GM12801 (cell line): ENCODE results near the gene PDHX.

Experiments used
- TF ChIP-seq, protein P1 (sequence below): IDR thresholded peaks from one replicate; pipeline ENCODE4 v1.5.1; 2011; ENCODE audit warnings: control low read depth; ENCODE audit not compliant: insufficient read length; ENCODE audit errors: extremely low read depth

Gene PDHX

DNA sequence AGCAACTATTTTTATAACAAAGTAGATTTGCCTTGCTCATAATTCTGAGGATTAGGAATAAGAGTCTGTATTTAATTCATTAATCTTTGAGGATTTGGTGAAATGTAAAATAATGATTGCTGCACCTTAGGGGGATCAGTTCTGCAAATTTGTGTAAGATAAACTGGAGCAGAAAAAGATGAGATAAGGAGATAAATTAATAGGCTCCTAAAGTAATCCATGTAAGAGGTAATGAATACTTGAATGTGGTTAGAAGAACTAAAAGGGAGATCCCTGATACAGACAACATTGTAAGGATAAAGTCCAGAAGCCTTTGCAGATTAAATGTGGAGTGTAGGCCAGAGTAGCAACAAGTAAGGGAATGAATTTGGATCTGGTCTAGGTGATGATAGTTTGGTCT lies 45.6 kb downstream of the PDHX start:
- TF ChIP-seq, protein P1, sequence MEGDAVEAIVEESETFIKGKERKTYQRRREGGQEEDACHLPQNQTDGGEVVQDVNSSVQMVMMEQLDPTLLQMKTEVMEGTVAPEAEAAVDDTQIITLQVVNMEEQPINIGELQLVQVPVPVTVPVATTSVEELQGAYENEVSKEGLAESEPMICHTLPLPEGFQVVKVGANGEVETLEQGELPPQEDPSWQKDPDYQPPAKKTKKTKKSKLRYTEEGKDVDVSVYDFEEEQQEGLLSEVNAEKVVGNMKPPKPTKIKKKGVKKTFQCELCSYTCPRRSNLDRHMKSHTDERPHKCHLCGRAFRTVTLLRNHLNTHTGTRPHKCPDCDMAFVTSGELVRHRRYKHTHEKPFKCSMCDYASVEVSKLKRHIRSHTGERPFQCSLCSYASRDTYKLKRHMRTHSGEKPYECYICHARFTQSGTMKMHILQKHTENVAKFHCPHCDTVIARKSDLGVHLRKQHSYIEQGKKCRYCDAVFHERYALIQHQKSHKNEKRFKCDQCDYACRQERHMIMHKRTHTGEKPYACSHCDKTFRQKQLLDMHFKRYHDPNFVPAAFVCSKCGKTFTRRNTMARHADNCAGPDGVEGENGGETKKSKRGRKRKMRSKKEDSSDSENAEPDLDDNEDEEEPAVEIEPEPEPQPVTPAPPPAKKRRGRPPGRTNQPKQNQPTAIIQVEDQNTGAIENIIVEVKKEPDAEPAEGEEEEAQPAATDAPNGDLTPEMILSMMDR, result no peak

DNA sequence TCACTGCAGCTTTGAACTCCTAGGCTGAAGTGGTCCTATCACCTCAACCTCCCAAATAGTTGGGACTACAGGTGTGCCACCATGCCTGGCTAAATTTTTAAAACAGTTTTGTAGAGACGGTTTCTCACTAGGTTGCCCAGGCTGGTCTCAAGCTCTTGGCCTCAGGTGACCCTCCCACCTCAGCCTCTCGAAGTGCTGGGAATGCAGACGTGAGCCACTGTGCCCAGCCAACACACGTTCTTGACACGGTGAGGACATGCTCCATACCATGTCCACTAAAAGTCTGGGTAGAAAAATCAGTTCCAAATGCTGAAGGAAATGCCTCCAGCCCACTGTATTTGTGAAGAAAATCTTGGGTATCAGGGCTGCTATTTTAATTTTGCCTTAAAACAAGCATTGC lies 46.9 kb downstream of the PDHX start:
- TF ChIP-seq, protein P1, result no peak

DNA sequence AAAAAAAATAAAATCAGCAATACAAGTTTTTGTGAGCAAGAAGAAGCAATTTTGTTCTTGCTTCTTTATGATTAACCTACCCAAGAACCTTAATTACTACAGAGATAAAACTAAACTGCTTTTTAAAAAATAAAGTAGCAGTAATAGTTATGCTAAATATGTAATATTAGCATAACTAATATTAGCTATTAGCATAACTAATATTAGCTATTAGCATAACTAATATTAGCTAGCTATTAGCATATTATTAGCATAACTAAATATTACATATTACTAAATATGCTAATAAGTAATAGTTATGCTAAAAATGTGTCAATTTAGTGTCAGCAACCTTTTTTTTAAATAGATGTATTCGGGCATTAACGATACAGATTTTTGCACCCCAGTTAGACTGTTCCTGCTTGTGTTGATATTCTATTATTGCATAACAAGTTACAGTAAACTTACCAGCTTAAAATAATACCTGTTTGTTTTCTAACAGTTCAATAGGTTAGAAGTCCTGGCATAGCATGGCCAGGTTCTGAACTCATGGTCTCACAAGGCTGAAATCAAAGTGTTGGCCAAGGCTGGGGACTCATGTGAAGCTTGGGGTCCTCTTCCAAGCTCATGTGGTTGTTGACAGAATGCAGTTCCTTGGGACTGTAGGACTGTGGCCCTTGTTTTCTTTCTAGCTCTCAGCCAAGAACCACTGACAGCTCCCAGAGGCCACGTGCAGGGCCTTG lies 48.4 kb downstream of the PDHX start:
- TF ChIP-seq, protein P1, result no peak

DNA sequence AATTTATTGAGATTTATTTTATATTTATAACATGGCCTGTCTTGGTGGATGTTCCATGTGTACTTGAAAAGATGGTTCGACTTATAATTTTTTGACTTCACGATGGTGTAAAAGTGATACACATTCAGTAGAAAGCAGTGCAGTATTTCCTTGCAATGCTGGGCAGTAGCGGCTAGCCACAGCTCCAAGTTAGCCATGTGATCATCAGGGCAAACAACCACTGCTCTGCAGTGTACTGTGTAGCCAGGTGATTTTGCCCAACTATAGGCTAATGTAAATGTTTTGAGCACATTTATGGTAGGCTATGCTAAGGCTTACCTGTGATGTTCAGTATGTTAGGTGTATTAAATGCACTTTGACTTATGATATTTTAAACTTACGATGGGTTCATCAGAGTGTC lies 52.4 kb downstream of the PDHX start:
- TF ChIP-seq, protein P1, result no peak

DNA sequence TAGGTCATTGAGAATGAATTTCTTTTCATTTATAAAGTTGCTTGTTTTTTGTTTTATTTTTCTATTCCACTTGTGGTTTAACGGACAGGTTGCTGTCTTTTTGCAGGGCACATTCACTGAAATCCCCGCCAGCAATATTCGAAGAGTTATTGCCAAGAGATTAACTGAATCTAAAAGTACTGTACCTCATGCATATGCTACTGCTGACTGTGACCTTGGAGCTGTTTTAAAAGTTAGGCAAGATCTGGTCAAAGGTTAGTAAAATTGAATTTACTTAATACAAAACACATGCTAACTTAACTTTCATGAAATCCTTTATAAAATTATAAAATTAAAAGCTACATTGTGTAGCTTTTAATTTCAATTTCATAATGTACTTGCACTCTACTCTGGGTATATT lies 53.6 kb downstream of the PDHX start:
- TF ChIP-seq, protein P1, result no peak

DNA sequence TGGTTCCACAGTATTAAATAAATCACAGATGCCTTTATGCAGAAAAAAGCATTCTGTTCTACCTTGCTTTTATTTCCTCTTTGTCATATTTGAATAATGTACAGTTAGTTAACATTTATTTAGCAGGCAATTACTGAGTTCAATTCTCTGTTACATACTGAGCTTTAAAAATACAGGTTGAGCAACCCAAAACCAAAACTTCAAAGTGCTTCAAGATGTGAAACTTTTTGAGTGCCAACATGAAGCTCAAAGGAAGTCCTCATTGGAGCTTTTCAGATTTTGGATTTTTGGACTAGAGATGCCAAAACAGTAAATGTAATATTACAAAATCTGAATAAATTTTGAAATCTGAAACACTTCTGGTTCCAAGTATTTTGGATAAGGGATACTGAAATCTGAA lies 54.1 kb downstream of the PDHX start:
- TF ChIP-seq, protein P1, result no peak

DNA sequence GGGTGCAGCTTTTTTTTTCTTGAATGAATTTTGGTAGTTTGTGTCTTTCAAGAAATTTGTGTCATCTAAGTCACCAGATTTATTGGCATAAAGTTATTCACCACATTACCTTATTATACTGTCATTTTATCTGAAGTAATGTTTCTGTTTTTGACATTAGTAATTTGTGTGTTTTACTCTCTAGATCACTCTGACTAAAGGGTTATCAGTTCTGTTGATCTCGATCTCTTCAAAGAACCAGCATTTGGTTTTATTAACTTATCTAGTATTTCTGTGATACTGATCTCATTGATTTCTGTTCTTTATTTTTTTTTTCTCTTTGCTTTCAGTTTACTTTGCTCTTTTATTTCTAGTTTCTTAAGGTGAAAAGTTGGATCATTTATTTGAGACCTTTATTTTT lies 55.5 kb downstream of the PDHX start:
- TF ChIP-seq, protein P1, result no peak

DNA sequence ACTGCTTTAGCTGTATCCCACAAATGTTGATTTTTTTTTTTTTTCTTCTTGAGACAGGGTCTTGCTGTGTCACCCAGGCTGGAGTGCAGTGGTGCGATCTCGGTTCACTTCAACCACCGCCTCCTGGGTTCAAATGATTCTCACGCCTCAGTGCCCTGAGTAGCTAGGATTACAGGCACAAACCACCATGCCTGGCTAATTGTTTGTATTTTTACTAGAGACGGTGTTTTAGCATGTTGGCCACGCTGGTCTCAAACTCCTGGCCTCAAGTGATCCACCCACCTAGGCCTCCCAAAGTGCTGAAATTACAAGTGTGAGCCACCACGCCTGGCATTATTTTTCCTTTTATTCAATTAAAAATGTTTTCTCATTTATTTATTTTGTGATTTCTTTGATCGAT lies 55.9 kb downstream of the PDHX start:
- TF ChIP-seq, protein P1, result no peak
